Liver (tissue), 9 donors: Measurements from ENCODE around the gene HDAC9. TPM values are rescaled to one million over a fixed set of nuclear protein-coding genes. Genes with fewer than 3 reads are reported as not detected.

Experiments
- DNase-seq: peaks from one replicate; pipeline ENCODE4 v3.0.0-alpha.2; 2017; ENCODE audit warnings: low spot score
- H3K27ac ChIP-seq, 2 donors: one replicate each; pipeline ENCODE4 v1.7.0; 2013; ENCODE audit warnings: inconsistent platforms in 2 of 2, low read length in 2 of 2, control low read depth in 1 of 2, low read depth in 1 of 2, mild to moderate bottlenecking in 1 of 2
- H3K27me3 ChIP-seq, 4 donors: one replicate each; pipeline versions ENCODE4 v1.6.1 to v1.7.0; 2013; ENCODE audit warnings: low read length in 3 of 4, inconsistent platforms in 1 of 4, mild to moderate bottlenecking in 1 of 4, moderate library complexity in 1 of 4; ENCODE audit not compliant: control insufficient read depth in 4 of 4, insufficient read depth in 4 of 4
- H3K36me3 ChIP-seq, 4 donors: one replicate each; pipeline versions ENCODE4 v1.6.1 to v1.7.0; 2013; ENCODE audit warnings: low read length in 3 of 4, mild to moderate bottlenecking in 3 of 4, low read depth in 1 of 4, moderate library complexity in 1 of 4; ENCODE audit not compliant: control insufficient read depth in 4 of 4, insufficient read depth in 3 of 4
- H3K4me1 ChIP-seq, 4 donors: one replicate each; pipeline versions ENCODE4 v1.6.1 to v1.7.0; 2013; ENCODE audit warnings: low read length in 3 of 4, mild to moderate bottlenecking in 3 of 4, moderate library complexity in 1 of 4; ENCODE audit not compliant: control insufficient read depth in 4 of 4, insufficient read depth in 4 of 4
- H3K4me3 ChIP-seq, 3 donors: one replicate each; pipeline versions ENCODE4 v1.6.1 to v1.7.0; 2013; ENCODE audit warnings: low read length in 3 of 3, control low read depth in 1 of 3, low read depth in 1 of 3, mild to moderate bottlenecking in 1 of 3
- H3K9ac ChIP-seq, 2 donors: one replicate each; pipeline ENCODE4 v1.7.0; 2013; ENCODE audit warnings: low read length in 2 of 2, mild to moderate bottlenecking in 2 of 2, moderate library complexity in 2 of 2, control low read depth in 1 of 2, low read depth in 1 of 2
- H3K9me3 ChIP-seq, 4 donors: one replicate each; pipeline versions ENCODE4 v1.6.1 to v1.7.0; 2013; ENCODE audit warnings: low read length in 3 of 4; ENCODE audit not compliant: control insufficient read depth in 4 of 4
- CTCF ChIP-seq: fragments of 150-350 bp; IDR thresholded peaks from 2 replicates; pipeline ENCODE4 v1.5.1; 2017; ENCODE audit warnings: improper control_type of control experiment, low read depth, low read length; ENCODE audit not compliant: missing input control
- EGR1 ChIP-seq, 2 donors: IDR thresholded peaks; 2 replicates each; pipeline ENCODE4 v1.6.1; 2016 to 2018; ENCODE audit warnings: antibody characterized with exemption in 2 of 2, low read depth in 2 of 2
- FOXA1 ChIP-seq: IDR thresholded peaks from 2 replicates; pipeline ENCODE4 v1.6.1; 2016; ENCODE audit warnings: antibody characterized with exemption
- FOXA2 ChIP-seq: IDR thresholded peaks from 2 replicates; pipeline ENCODE4 v1.6.1; 2016; ENCODE audit warnings: antibody characterized with exemption
- GABPA ChIP-seq, 2 donors: IDR thresholded peaks in 1 of 2; conservative IDR thresholded peaks in 1 of 2; 2 replicates each; pipeline ENCODE4 v1.6.1; 2016; ENCODE audit warnings: antibody characterized with exemption in 2 of 2, mild to moderate bottlenecking in 1 of 2, moderate library complexity in 1 of 2
- HNF4A ChIP-seq, 2 donors: conservative IDR thresholded peaks; 2 replicates each; pipeline ENCODE4 v1.6.1; 2016; ENCODE audit warnings: antibody characterized with exemption in 2 of 2, mild to moderate bottlenecking in 2 of 2
- HNF4G ChIP-seq: IDR thresholded peaks from 2 replicates; pipeline ENCODE4 v1.6.1; 2016; ENCODE audit warnings: antibody characterized with exemption
- JUND ChIP-seq, 2 donors: IDR thresholded peaks; 2 replicates each; pipeline ENCODE4 v1.6.1; 2016; ENCODE audit warnings: antibody characterized with exemption in 2 of 2
- NR2F2 ChIP-seq: IDR thresholded peaks from 2 replicates; pipeline ENCODE4 v1.6.1; 2016; ENCODE audit warnings: antibody characterized with exemption
- RAD21 ChIP-seq, 2 donors: IDR thresholded peaks; 2 replicates each; pipeline ENCODE4 v1.6.1; 2016; ENCODE audit warnings: antibody characterized with exemption in 2 of 2, mild to moderate bottlenecking in 2 of 2
- REST ChIP-seq: IDR thresholded peaks from 2 replicates; pipeline ENCODE4 v1.6.1; 2016; ENCODE audit warnings: antibody characterized with exemption, mild to moderate bottlenecking
- RXRA ChIP-seq, 2 donors: IDR thresholded peaks; 2 replicates each; pipeline ENCODE4 v1.6.1; 2017 to 2018; ENCODE audit warnings: antibody characterized with exemption in 2 of 2, mild to moderate bottlenecking in 1 of 2
- SP1 ChIP-seq: IDR thresholded peaks from 2 replicates; pipeline ENCODE4 v1.6.1; 2018; ENCODE audit warnings: antibody characterized with exemption, mild to moderate bottlenecking
- TAF1 ChIP-seq: conservative IDR thresholded peaks from 2 replicates; pipeline ENCODE4 v1.6.1; 2016; ENCODE audit warnings: antibody characterized with exemption, mild to moderate bottlenecking
- YY1 ChIP-seq: IDR thresholded peaks from 2 replicates; pipeline ENCODE4 v1.6.1; 2016; ENCODE audit warnings: antibody characterized with exemption, mild to moderate bottlenecking
- ZBTB33 ChIP-seq: IDR thresholded peaks from 2 replicates; pipeline ENCODE4 v1.6.1; 2016; ENCODE audit warnings: antibody characterized with exemption
- WGBS: extraction: QIAGEN DNeasy Blood & Tissue Kit; methylation state at CpG from one replicate; pipeline ENCODE4 v1.1.7; 2013; 5-methylcytosine and 5-hydroxymethylcytosine counted together
- polyA plus RNA-seq, 2 donors: library from polyadenylated mRNA; stranded (reverse) in 1 of 2; unstranded in 1 of 2; fragments of 200-250 nt in 1 of 2; fragments of >200 nt in 1 of 2; fragmentation: Nextera tagmentation in 1 of 2; extraction: Ambion mirVana in 1 of 2; gene quantifications; one replicate each; pipeline versions ENCODE4 v1.2.1 to v1.2.3, GENCODE V29; 2013 to 2015
- total RNA-seq, 2 donors: library from RNA; depleted of rRNA; stranded (reverse); fragments of >200 nt; gene quantifications; one replicate each; pipeline ENCODE4 v1.2.3, GENCODE V29; 2014
- TF ChIP-seq, protein P1 (sequence below): IDR thresholded peaks from 2 replicates; pipeline ENCODE4 v1.6.1; 2016; ENCODE audit warnings: antibody characterized with exemption
- TF ChIP-seq, protein P2 (sequence below): IDR thresholded peaks from 2 replicates; pipeline ENCODE4 v1.6.1; 2016; ENCODE audit warnings: antibody characterized with exemption
- donor health status: healthy.
- donor health status: healthy.
- donor health status: healthy.
- donor health status: healthy.
- donor health status: healthy.

Gene HDAC9
- total and polyA plus RNA-seq, 4 donors: 1.0 to 10.1 (median 2.3) TPM

GRCh38 chr7:18655912-18656311, 160.4 kb downstream of the HDAC9 start:
- Histone ChIP-seq H3K9ac (no peak overlapping the region), H3K4me3 (no peak overlapping the region), H3K27me3 (no peaks in the 10 kb centered on the region), H3K9me3 (no peaks in the 10 kb centered on the region), H3K36me3 (no peaks in the 10 kb centered on the region), H3K27ac (no peak overlapping the region), H3K4me1 (peaks cover 0 to 2% (median 0%) of the 10 kb centered on the region in 4 donors)
- DNase-seq: no peak
- 86% methylated on average over 1 of the region's 1 CpG for WGBS
- TF ChIP-seq YY1: no peak
- TF ChIP-seq REST: no peak
- TF ChIP-seq, protein P1, sequence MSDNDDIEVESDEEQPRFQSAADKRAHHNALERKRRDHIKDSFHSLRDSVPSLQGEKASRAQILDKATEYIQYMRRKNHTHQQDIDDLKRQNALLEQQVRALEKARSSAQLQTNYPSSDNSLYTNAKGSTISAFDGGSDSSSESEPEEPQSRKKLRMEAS: no peak
- TF ChIP-seq, protein P2, sequence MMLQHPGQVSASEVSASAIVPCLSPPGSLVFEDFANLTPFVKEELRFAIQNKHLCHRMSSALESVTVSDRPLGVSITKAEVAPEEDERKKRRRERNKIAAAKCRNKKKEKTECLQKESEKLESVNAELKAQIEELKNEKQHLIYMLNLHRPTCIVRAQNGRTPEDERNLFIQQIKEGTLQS: no peak
- TF ChIP-seq HNF4G: no peak
- TF ChIP-seq RAD21 (IDR thresholded peaks at IDR 0.05): no peak
- TF ChIP-seq GABPA (IDR thresholded peaks at IDR 0.05 in 1 of 2, conservative IDR thresholded peaks at IDR 0.05 in 1 of 2): no peak
- no peak for TF ChIP-seq EGR1 (IDR thresholded peaks at IDR 0.05; ENCODE audit: low read depth in 2 of 2)
- no peak for TF ChIP-seq FOXA2
- TF ChIP-seq NR2F2: no peak
- no peak for TF ChIP-seq SP1
- TF ChIP-seq CTCF: no peak
- TF ChIP-seq ZBTB33: no peak
- TF ChIP-seq FOXA1: no peak
- TF ChIP-seq JUND (IDR thresholded peaks at IDR 0.05): no peak
- no peak for TF ChIP-seq RXRA (IDR thresholded peaks at IDR 0.05)

- Histone ChIP-seq H3K27me3 (no peaks in the 10 kb centered on the region), H3K36me3 (no peaks in the 10 kb centered on the region), H3K9ac (no peak overlapping the region), H3K9me3 (no peaks in the 10 kb centered on the region), H3K4me3 (no peak overlapping the region), H3K4me1 (peaks cover 0 to 2% (median 0%) of the 10 kb centered on the region in 4 donors), H3K27ac (no peak overlapping the region)
- no peak for DNase-seq
- no peak for TF ChIP-seq EGR1 (IDR thresholded peaks at IDR 0.05; ENCODE audit: low read depth in 2 of 2)
- TF ChIP-seq HNF4A (conservative IDR thresholded peaks at IDR 0.05): no peak
- no peak for TF ChIP-seq RXRA (IDR thresholded peaks at IDR 0.05)
- TF ChIP-seq FOXA2: no peak
- no peak for TF ChIP-seq FOXA1
- TF ChIP-seq CTCF: no peak
- TF ChIP-seq, protein P1: no peak
- no peak for TF ChIP-seq YY1
- TF ChIP-seq HNF4G: no peak
- TF ChIP-seq SP1: no peak
- TF ChIP-seq NR2F2: no peak
- TF ChIP-seq ZBTB33: no peak
- no peak for TF ChIP-seq TAF1
- TF ChIP-seq JUND (IDR thresholded peaks at IDR 0.05): no peak
- TF ChIP-seq, protein P2: no peak
- no peak for TF ChIP-seq GABPA (IDR thresholded peaks at IDR 0.05 in 1 of 2, conservative IDR thresholded peaks at IDR 0.05 in 1 of 2)
Measured at GRCh38 chr7:18656362-18656761, 160.8 kb downstream of the HDAC9 start.
